ENCODE measurements around the gene PPIA. TPM values are rescaled to one million over a fixed set of nuclear protein-coding genes. Genes with fewer than 3 reads are reported as not detected.
A peak's percentile ranks its signal among the peaks of the same experiment; 100 is the strongest.

Gene PPIA
- 1,289 TPM for total RNA-seq (2013)
- polyA plus RNA-seq (1,000 to 10,000 TPM; 1,614 to 2,276 (median 2,037) TPM), polyA minus RNA-seq (375 and 494 TPM in 2 replicates), total RNA-seq (139 to 347 (median 261) reads per million in 11 experiments)

DNA sequence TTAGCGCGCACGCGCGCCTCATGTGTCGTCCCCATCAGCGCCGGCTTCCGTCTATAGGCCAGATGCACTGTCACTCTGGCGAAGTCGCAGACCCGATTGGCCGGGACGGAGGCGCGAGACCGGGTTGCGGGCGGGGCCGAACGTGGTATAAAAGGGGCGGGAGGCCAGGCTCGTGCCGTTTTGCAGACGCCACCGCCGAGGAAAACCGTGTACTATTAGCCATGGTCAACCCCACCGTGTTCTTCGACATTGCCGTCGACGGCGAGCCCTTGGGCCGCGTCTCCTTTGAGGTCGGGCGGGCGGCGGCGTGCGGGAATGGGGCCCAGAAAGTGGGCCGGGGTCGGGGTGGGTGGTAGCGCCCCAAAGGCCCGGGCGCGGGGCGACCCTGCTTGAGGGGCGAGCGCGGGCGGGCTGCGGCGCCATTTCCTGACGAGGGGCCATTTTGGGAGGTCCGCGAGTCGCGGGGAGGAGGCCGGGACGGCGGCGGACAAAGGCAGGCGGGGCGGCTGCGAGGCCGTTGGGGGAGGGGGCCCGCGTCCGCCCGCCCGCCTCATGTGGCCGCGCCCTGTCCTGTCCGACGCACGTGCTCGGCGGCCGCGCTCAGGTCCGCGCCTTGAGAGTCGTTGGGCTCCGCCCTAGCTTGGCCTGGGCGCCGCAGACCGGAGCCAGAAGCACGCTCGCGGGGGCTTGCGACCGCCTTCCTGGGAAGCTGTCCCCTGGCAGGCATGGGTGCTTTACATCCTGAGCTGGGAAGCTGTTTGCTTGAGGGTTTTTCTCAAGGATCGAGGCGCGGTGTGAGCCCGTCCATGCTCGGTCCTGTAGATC is at the start of gene PPIA:
Gene PPIA (plus strand): TSS at position 178 of the 825 bp plus-strand sequence. CDS start 44 bp downstream, at position 222.
- Histone ChIP-seq H3K9ac (ENCODE audit: insufficient read depth, low read length, poor library complexity, severe bottlenecking) (peak within 1 kb of the TSS; percentile 92), H3K4me2 (replicated peaks; ENCODE audit: extremely low read depth, low read length, poor library complexity, severe bottlenecking) (peak within 1 kb of the TSS; percentile 89), H3K27me3 (ENCODE audit: control insufficient read depth in 2 of 2, insufficient read depth in 2 of 2, low read length in 2 of 2) (no peaks in the 10 kb centered on the region), H3K4me1 (ENCODE audit: control insufficient read depth in 1 of 2, insufficient read depth in 2 of 2, low read length in 2 of 2) (peaks cover 23 to 30% of the 10 kb centered on the region in 2 donors), H3K79me2 (ENCODE audit: insufficient read depth, low read length) (peaks cover 53% of the 10 kb centered on the region), H3K27ac (ENCODE audit: low read depth in 1 of 2, low read length in 2 of 2) (peak within 1 kb of the TSS; percentile 94 to 95), H3K9me3 (replicated peaks in 1 of 2; ENCODE audit: control insufficient read depth in 1 of 2, insufficient read depth in 1 of 2, low read length in 2 of 2) (no peaks in the 10 kb centered on the region), H3K4me3 (replicated peaks in 1 of 3; ENCODE audit: low read depth in 2 of 3, low read length in 3 of 3) (peak within 1 kb of the TSS; percentile 70 to 85 (median 82)), H4K20me1 (ENCODE audit: insufficient read depth, low read length) (peaks cover 26% of the 10 kb centered on the region), H2AFZ (ENCODE audit: insufficient read depth, low read depth, low read length, poor library complexity, severe bottlenecking) (peak within 1 kb of the TSS; percentile 85), H3K36me3 (replicated peaks in 1 of 2; ENCODE audit: control insufficient read depth in 1 of 2, insufficient read depth in 2 of 2, low read length in 2 of 2) (peaks cover 26 to 30% of the 10 kb centered on the region in 2 donors)
- TF ChIP-seq, protein P1, sequence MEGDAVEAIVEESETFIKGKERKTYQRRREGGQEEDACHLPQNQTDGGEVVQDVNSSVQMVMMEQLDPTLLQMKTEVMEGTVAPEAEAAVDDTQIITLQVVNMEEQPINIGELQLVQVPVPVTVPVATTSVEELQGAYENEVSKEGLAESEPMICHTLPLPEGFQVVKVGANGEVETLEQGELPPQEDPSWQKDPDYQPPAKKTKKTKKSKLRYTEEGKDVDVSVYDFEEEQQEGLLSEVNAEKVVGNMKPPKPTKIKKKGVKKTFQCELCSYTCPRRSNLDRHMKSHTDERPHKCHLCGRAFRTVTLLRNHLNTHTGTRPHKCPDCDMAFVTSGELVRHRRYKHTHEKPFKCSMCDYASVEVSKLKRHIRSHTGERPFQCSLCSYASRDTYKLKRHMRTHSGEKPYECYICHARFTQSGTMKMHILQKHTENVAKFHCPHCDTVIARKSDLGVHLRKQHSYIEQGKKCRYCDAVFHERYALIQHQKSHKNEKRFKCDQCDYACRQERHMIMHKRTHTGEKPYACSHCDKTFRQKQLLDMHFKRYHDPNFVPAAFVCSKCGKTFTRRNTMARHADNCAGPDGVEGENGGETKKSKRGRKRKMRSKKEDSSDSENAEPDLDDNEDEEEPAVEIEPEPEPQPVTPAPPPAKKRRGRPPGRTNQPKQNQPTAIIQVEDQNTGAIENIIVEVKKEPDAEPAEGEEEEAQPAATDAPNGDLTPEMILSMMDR (IDR thresholded peaks at IDR 0.05): no peak
- intact Hi-C loops (cut with micrococcal nuclease): loop anchor here (2.0 to 5.0 kb wide), 4 partner anchors 44 to 86 kb away; partner anchors contain the start of gene H2AZ2 (in 1 of the 2)
- H3K9me3 Mint-ChIP-seq: no peaks in the 10 kb centered on the region
- DNase-seq: peak; percentile 95 to 99 (median 98)
- H3K27me3 Mint-ChIP-seq (ENCODE audit: low read depth in 3 of 3): peaks cover 0 to 1% (median 0%) of the 10 kb centered on the region in 3 donors
- peaks cover 18% of the 10 kb centered on the region for H3K4me1 Mint-ChIP-seq
- H3K4me3 Mint-ChIP-seq: peak within 1 kb of the TSS; percentile 92 to 96
- H3K27ac Mint-ChIP-seq: peak within 1 kb of the TSS; percentile 97 to 99 (median 98)
- WGBS (ENCODE audit: insufficient coverage): under 1% methylated on average over 99 of the region's 99 CpGs
- H3K36me3 Mint-ChIP-seq: peaks cover 25 to 26% of the 10 kb centered on the region in 2 donors
